Keratinocyte (primary cell): ENCODE measurements around the gene APAF1. TPM values are rescaled to one million over a fixed set of nuclear protein-coding genes. Genes with fewer than 3 reads are reported as not detected.

Experiments used
- DNase-seq: peaks from one replicate; pipeline ENCODE4 v3.0.0-alpha.2; 2011; ENCODE audit warnings: low read depth, missing footprints, low spot score
- FAIRE-seq: peaks from 2 replicates; lab custom pipeline; 2011; peaks lifted over from hg19 to GRCh38; lab: Jason Lieb, UNC
- H2AFZ ChIP-seq: 2 replicates; pipeline ENCODE4 v1.6.0; 2012; ENCODE audit warnings: low read length, control low read depth, inconsistent platforms; ENCODE audit not compliant: control insufficient read depth
- H3K27ac ChIP-seq: 2 replicates; pipeline ENCODE4 v1.5.1; 2011; ENCODE audit warnings: low read length; ENCODE audit not compliant: control insufficient read depth, insufficient read depth
- H3K27me3 ChIP-seq: 3 replicates; pipeline ENCODE4 v1.6.0; 2011; ENCODE audit warnings: low read length; ENCODE audit not compliant: control insufficient read depth, insufficient read depth; ENCODE audit errors: extremely low read depth
- H3K36me3 ChIP-seq, 2 experiments: 2 replicates in 1 of 2; 3 replicates in 1 of 2; pipeline ENCODE4 v1.5.1; 2011; ENCODE audit warnings: low read length in 2 of 2, mild to moderate bottlenecking in 1 of 2; ENCODE audit not compliant: control insufficient read depth in 2 of 2, insufficient read depth in 2 of 2; ENCODE audit errors: extremely low read depth in 1 of 2
- H3K4me1 ChIP-seq: 3 replicates; pipeline ENCODE4 v1.5.1; 2011; ENCODE audit warnings: low read length; ENCODE audit not compliant: control insufficient read depth, insufficient read depth; ENCODE audit errors: extremely low read depth
- H3K4me2 ChIP-seq: 3 replicates; pipeline ENCODE4 v1.6.0; 2011; ENCODE audit warnings: low read depth, low read length; ENCODE audit not compliant: control insufficient read depth, insufficient read depth; ENCODE audit errors: extremely low read depth
- H3K4me3 ChIP-seq, 3 experiments: fragments of 200-600 bp in 1 of 3; sonication (generic) in 1 of 3; 2 replicates in 2 of 3; 3 replicates in 1 of 3; pipeline ENCODE4 v1.5.1; 2011 to 2016; ENCODE audit warnings: low read length in 3 of 3, mild to moderate bottlenecking in 3 of 3, control low read depth in 2 of 3, inconsistent platforms in 1 of 3, low read depth in 1 of 3, mixed read lengths in 1 of 3, mixed run types in 1 of 3, moderate library complexity in 1 of 3; ENCODE audit not compliant: control insufficient read depth in 2 of 3, insufficient read depth in 2 of 3; ENCODE audit errors: extremely low read depth in 1 of 3
- H3K79me2 ChIP-seq: 2 replicates; pipeline ENCODE4 v1.6.0; 2012; ENCODE audit warnings: low read length; ENCODE audit not compliant: control insufficient read depth, insufficient read depth
- H3K9ac ChIP-seq: 3 replicates; pipeline ENCODE4 v1.6.0; 2011; ENCODE audit warnings: low read length; ENCODE audit not compliant: control insufficient read depth, insufficient read depth; ENCODE audit errors: extremely low read depth
- H3K9me1 ChIP-seq: 3 replicates; pipeline ENCODE4 v1.6.0; 2011; ENCODE audit warnings: low read length; ENCODE audit not compliant: control insufficient read depth, insufficient read depth; ENCODE audit errors: extremely low read depth
- H3K9me3 ChIP-seq: 2 replicates; pipeline ENCODE4 v1.5.1; 2012; ENCODE audit warnings: low read depth, low read length; ENCODE audit not compliant: control insufficient read depth
- H4K20me1 ChIP-seq: 3 replicates; pipeline ENCODE4 v1.6.0; 2011; ENCODE audit warnings: low read length; ENCODE audit not compliant: control insufficient read depth, insufficient read depth; ENCODE audit errors: extremely low read depth
- EZH2 ChIP-seq: IDR thresholded peaks from one replicate; pipeline ENCODE4 v1.6.1; 2012; ENCODE audit warnings: inconsistent platforms, mild to moderate bottlenecking, low read length, moderate library complexity
- dilution Hi-C: fragments of 300-500 bp; cut with MboI; formaldehyde crosslinking; loops from one replicate; pipeline ENCODE4 v1.7.0; 2020; ENCODE audit warnings: low sequenced_read_pairs; ENCODE audit not compliant: extremely low pct_ligation_motif_present
- polyA plus RNA-seq, 5 experiments: library from polyadenylated mRNA; depleted of rRNA in 3 of 5; stranded (reverse) in 3 of 5; stranded (forward) in 1 of 5; unstranded in 1 of 5; fragments of >200 nt; gene quantifications; 1 replicate in 1 of 5; 2 replicates in 3 of 5; 3 replicates in 1 of 5; pipeline versions ENCODE4 v1.2.1 to v1.2.3, GENCODE V29; 2011 to 2012; ENCODE audit warnings: missing spikeins in 2 of 5, low read depth in 1 of 5, low replicate concordance in 1 of 5
- TF ChIP-seq, protein P1 (sequence below), 3 experiments: IDR thresholded peaks in 1 of 3; conservative IDR thresholded peaks in 1 of 3; optimal IDR thresholded peaks in 1 of 3; 2 replicates in 2 of 3; 3 replicates in 1 of 3; pipeline versions ENCODE3 to v1.5.1; 2011; ENCODE audit warnings: low read length in 3 of 3, mild to moderate bottlenecking in 3 of 3, moderate library complexity in 2 of 3, control low read depth in 1 of 3, inconsistent platforms in 1 of 3; ENCODE audit not compliant: insufficient read depth in 2 of 3; ENCODE audit errors: extremely low read depth in 1 of 3

APAF1 gene
- polyA plus RNA-seq, 1 donor (not counting 4 experiments of a cell fraction or from before 2014, with no cell fraction given), result 9.9 TPM

DNA sequence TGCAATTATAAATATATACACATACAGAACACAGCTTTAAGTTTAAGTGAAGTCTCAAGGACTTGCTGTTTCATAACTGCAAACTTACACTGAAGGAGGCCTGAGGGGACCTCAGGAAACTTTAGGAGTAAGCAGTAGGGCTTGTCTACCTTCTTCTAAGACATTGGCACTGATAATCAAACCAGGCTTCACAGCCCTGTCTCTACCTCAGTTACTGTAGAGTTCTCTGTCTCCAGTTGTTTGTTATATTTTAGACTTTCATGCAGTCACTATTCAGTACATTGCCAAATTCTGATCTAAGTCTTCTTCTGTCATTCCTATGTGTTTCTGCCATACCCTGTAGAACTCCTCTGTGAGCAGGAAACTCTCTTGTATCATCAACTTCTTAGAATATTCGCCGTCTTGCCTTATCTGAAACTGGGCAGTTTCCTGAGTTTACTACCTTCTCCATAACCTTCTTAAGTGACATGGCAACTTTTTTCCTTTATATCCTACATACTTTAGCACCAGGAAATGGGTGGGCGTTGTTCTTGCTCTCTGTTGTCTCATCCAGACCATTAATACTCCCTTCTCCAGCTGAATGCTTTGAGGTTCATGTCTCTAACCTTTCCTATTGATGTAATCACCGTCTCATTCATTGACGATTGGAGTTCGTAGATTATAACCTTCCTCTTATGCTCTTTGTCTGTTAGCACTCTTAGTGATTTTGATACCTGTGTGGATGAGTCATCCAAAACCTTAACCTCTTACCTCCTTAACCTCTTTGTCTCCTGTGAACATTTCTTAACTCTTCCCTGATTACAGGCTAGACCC lies 11.4 kb downstream of the APAF1 start:
- Histone ChIP-seq H3K36me3 (peaks cover 4 to 8% of the 10 kb centered on the region in 2 experiments), H2AFZ (no peak overlapping the region), H3K4me1 (peaks cover 6% of the 10 kb centered on the region), H3K9me3 (no peaks in the 10 kb centered on the region), H3K4me2 (no peak overlapping the region), H3K9ac (no peak overlapping the region), H3K79me2 (no peaks in the 10 kb centered on the region), H3K27me3 (no peaks in the 10 kb centered on the region), H4K20me1 (no peaks in the 10 kb centered on the region), H3K9me1 (no peaks in the 10 kb centered on the region), H3K4me3 (no peak overlapping the region), H3K27ac (no peak overlapping the region)
- FAIRE-seq, result peak; percentile 44
- DNase-seq, result no peak
- dilution Hi-C loops, result no loop called here
- TF ChIP-seq, protein P1, sequence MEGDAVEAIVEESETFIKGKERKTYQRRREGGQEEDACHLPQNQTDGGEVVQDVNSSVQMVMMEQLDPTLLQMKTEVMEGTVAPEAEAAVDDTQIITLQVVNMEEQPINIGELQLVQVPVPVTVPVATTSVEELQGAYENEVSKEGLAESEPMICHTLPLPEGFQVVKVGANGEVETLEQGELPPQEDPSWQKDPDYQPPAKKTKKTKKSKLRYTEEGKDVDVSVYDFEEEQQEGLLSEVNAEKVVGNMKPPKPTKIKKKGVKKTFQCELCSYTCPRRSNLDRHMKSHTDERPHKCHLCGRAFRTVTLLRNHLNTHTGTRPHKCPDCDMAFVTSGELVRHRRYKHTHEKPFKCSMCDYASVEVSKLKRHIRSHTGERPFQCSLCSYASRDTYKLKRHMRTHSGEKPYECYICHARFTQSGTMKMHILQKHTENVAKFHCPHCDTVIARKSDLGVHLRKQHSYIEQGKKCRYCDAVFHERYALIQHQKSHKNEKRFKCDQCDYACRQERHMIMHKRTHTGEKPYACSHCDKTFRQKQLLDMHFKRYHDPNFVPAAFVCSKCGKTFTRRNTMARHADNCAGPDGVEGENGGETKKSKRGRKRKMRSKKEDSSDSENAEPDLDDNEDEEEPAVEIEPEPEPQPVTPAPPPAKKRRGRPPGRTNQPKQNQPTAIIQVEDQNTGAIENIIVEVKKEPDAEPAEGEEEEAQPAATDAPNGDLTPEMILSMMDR (optimal IDR thresholded peaks at IDR 0.05 in 1 of 3, IDR thresholded peaks at IDR 0.05 in 1 of 3, conservative IDR thresholded peaks at IDR 0.05 in 1 of 3; ENCODE audit: extremely low read depth in 1 of 3, insufficient read depth in 2 of 3, low read length in 3 of 3), result no peak
- no peak for TF ChIP-seq EZH2

DNA sequence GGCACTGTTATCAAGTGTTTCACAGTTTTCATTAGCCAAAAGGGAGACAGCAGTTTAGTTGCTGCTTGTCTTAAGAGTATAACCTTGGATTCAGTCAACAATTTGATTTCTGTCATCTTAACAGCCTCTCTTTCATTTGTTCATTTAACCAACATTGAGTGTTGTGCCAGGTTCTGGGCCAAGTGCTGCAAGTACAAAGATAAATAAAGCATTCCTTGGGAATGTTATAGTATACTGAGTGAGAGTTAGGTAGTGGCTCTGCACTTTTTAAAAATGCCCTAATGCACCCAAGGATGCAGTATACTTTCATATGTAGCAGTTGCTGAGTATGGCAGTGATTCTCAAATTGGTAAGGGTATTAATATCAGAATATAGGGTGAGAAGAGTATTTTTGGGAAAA lies 15.4 kb downstream of the APAF1 start:
- dilution Hi-C loops, result no loop called here
- Histone ChIP-seq H2AFZ (no peak overlapping the region), H3K4me3 (no peak overlapping the region), H3K27ac (no peak overlapping the region), H3K4me1 (peaks cover 6% of the 10 kb centered on the region), H3K27me3 (no peaks in the 10 kb centered on the region), H3K9ac (no peak overlapping the region), H3K4me2 (no peak overlapping the region), H3K79me2 (no peaks in the 10 kb centered on the region), H4K20me1 (no peaks in the 10 kb centered on the region), H3K9me3 (no peaks in the 10 kb centered on the region), H3K36me3 (peaks cover 4 to 8% of the 10 kb centered on the region in 2 experiments), H3K9me1 (no peaks in the 10 kb centered on the region)
- FAIRE-seq, result no peak
- no peak for DNase-seq
- TF ChIP-seq, protein P1 (optimal IDR thresholded peaks at IDR 0.05 in 1 of 3, IDR thresholded peaks at IDR 0.05 in 1 of 3, conservative IDR thresholded peaks at IDR 0.05 in 1 of 3; ENCODE audit: extremely low read depth in 1 of 3, insufficient read depth in 2 of 3, low read length in 3 of 3), result no peak
- no peak for TF ChIP-seq EZH2
